ENCODE data around the gene AMER2. TPM values are rescaled to one million over a fixed set of nuclear protein-coding genes. Genes with fewer than 3 reads are reported as not detected.

Gene AMER2
- polyA plus RNA-seq, 1 donor from 2014 or later: 33.2 TPM

DNA sequence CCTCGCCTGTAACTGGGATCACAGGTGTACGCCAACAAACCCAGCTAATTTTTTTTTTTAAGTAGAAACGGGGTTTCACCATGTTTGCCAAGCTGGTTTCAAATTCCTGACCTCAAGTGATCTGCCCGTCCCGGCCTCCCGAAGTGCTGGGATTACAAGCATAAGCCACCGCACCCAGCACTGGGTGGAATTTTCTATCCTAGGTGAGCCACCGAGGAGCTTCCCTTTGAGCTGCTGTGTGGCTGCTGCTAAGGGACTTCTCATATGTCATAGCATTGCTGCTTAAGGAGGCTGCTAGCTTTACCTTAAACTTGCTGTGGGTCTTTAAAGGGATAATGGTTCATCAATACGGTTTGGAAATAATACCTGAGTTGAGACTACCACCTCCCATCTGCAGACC is 2.9 kb upstream of the AMER2 start:
- TF ChIP-seq RAD21 (conservative IDR thresholded peaks at IDR 0.05): no peak
- no peak for TF ChIP-seq CTCF (IDR thresholded peaks at IDR 0.05; ENCODE audit: poor library complexity, severe bottlenecking)
- no peak for TF ChIP-seq MXI1 (conservative IDR thresholded peaks at IDR 0.05; ENCODE audit: poor library complexity, severe bottlenecking)
- TF ChIP-seq EZH2 (IDR thresholded peaks at IDR 0.05; ENCODE audit: borderline replicate concordance, insufficient read depth, low read length, poor library complexity, severe bottlenecking): no peak
- no peak for TF ChIP-seq TAF1 (IDR thresholded peaks at IDR 0.05; ENCODE audit: low read depth)
- no peak for TF ChIP-seq SMC3 (conservative IDR thresholded peaks at IDR 0.05; ENCODE audit: poor library complexity)
- TF ChIP-seq POLR2AphosphoS5 (IDR thresholded peaks at IDR 0.05): no peak
- no peak for TF ChIP-seq EP300 (conservative IDR thresholded peaks at IDR 0.05; ENCODE audit: poor library complexity, severe bottlenecking)
- TF ChIP-seq, protein P1, sequence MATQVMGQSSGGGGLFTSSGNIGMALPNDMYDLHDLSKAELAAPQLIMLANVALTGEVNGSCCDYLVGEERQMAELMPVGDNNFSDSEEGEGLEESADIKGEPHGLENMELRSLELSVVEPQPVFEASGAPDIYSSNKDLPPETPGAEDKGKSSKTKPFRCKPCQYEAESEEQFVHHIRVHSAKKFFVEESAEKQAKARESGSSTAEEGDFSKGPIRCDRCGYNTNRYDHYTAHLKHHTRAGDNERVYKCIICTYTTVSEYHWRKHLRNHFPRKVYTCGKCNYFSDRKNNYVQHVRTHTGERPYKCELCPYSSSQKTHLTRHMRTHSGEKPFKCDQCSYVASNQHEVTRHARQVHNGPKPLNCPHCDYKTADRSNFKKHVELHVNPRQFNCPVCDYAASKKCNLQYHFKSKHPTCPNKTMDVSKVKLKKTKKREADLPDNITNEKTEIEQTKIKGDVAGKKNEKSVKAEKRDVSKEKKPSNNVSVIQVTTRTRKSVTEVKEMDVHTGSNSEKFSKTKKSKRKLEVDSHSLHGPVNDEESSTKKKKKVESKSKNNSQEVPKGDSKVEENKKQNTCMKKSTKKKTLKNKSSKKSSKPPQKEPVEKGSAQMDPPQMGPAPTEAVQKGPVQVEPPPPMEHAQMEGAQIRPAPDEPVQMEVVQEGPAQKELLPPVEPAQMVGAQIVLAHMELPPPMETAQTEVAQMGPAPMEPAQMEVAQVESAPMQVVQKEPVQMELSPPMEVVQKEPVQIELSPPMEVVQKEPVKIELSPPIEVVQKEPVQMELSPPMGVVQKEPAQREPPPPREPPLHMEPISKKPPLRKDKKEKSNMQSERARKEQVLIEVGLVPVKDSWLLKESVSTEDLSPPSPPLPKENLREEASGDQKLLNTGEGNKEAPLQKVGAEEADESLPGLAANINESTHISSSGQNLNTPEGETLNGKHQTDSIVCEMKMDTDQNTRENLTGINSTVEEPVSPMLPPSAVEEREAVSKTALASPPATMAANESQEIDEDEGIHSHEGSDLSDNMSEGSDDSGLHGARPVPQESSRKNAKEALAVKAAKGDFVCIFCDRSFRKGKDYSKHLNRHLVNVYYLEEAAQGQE (IDR thresholded peaks at IDR 0.05; ENCODE audit: borderline replicate concordance): no peak

GRCh38 chr13:25174304-25174703 is 2.2 kb upstream of the AMER2 start:
- Histone ChIP-seq H3K27me3 (ENCODE audit: insufficient read depth, low read depth, low read length) (no peaks in the 10 kb centered on the region), H3F3A (ENCODE audit: insufficient read depth, low read length, poor library complexity, severe bottlenecking) (peaks cover 7% of the 10 kb centered on the region), H3K79me2 (replicated peaks; ENCODE audit: insufficient read depth, low read length) (peaks cover 19% of the 10 kb centered on the region), H3K9ac (ENCODE audit: low read length) (no peak overlapping the region), H3K9me2 (ENCODE audit: insufficient read depth, low read length) (no peaks in the 10 kb centered on the region), H3K4me3 (ENCODE audit: low read length) (no peak overlapping the region), H4K20me1 (ENCODE audit: insufficient read depth) (no peaks in the 10 kb centered on the region), H2AFZ (ENCODE audit: low read depth, low read length) (no peak overlapping the region), H3K4me2 (ENCODE audit: low read length) (no peak overlapping the region), H3K9me3 (ENCODE audit: low read length) (no peaks in the 10 kb centered on the region), H3K27ac (ENCODE audit: low read length) (no peak overlapping the region), H3K36me3 (ENCODE audit: insufficient read depth, low read length) (peaks cover 9% of the 10 kb centered on the region)
- no peak for TF ChIP-seq SMC3 (conservative IDR thresholded peaks at IDR 0.05; ENCODE audit: poor library complexity)
- no peak for TF ChIP-seq TAF1 (IDR thresholded peaks at IDR 0.05; ENCODE audit: low read depth)
- TF ChIP-seq EP300 (conservative IDR thresholded peaks at IDR 0.05; ENCODE audit: poor library complexity, severe bottlenecking): no peak
- TF ChIP-seq, protein P1 (IDR thresholded peaks at IDR 0.05; ENCODE audit: borderline replicate concordance): no peak
- TF ChIP-seq POLR2AphosphoS5 (IDR thresholded peaks at IDR 0.05): no peak
- no peak for TF ChIP-seq RAD21 (conservative IDR thresholded peaks at IDR 0.05)
- no peak for TF ChIP-seq MXI1 (conservative IDR thresholded peaks at IDR 0.05; ENCODE audit: poor library complexity, severe bottlenecking)
- TF ChIP-seq CTCF (IDR thresholded peaks at IDR 0.05; ENCODE audit: poor library complexity, severe bottlenecking): no peak
- no peak for TF ChIP-seq EZH2 (IDR thresholded peaks at IDR 0.05; ENCODE audit: borderline replicate concordance, insufficient read depth, low read length, poor library complexity, severe bottlenecking)

More for the DNA sequence above, 2.9 kb upstream of the AMER2 start:
- no peak overlapping the region for H3K9ac ChIP-seq (ENCODE audit: low read length)
- no peak overlapping the region for H3K4me2 ChIP-seq (ENCODE audit: low read length)
- no peak overlapping the region for H2AFZ ChIP-seq (ENCODE audit: low read depth, low read length)
- H3K27ac ChIP-seq (ENCODE audit: low read length): no peak overlapping the region
- H3K9me2 ChIP-seq (ENCODE audit: insufficient read depth, low read length): no peaks in the 10 kb centered on the region
- H3K36me3 ChIP-seq (ENCODE audit: insufficient read depth, low read length): peaks cover 2% of the 10 kb centered on the region
- H3K4me3 ChIP-seq (ENCODE audit: low read length): no peak overlapping the region
- peaks cover 7% of the 10 kb centered on the region for H3F3A ChIP-seq (ENCODE audit: insufficient read depth, low read length, poor library complexity, severe bottlenecking)
- no peaks in the 10 kb centered on the region for H3K9me3 ChIP-seq (ENCODE audit: low read length)
- no peaks in the 10 kb centered on the region for H4K20me1 ChIP-seq (ENCODE audit: insufficient read depth)
- H3K27me3 ChIP-seq (ENCODE audit: insufficient read depth, low read depth, low read length): no peaks in the 10 kb centered on the region
- peaks cover 12% of the 10 kb centered on the region for H3K79me2 ChIP-seq (replicated peaks; ENCODE audit: insufficient read depth, low read length)

Data from neural cell (in vitro differentiated cells).